GM23338 (cell line): ENCODE results near the gene FNIP2. TPM values are rescaled to one million over a fixed set of nuclear protein-coding genes. Genes with fewer than 3 reads are reported as not detected.

Experiments
- ATAC-seq: fragments of 200-7000 bp; cut with Tn5 transposase; 3 replicates; pipeline ENCODE4 v1.9.1; 2020
- DNase-seq: peaks from one replicate; pipeline ENCODE4 v3.0.0-alpha.2; 2015; ENCODE audit warnings: low spot score
- H2AFZ ChIP-seq: fragments of 200-600 bp; sonication (generic); 2 replicates; pipeline ENCODE4 v1.8.0; 2016; ENCODE audit warnings: antibody characterized with exemption, mild to moderate bottlenecking, moderate library complexity
- H3F3A ChIP-seq: fragments of 200-600 bp; sonication (generic); replicated peaks from 2 replicates; pipeline ENCODE4 v1.8.0; 2017; ENCODE audit warnings: antibody characterized with exemption, mixed run types, low read depth
- H3K27ac ChIP-seq: fragments of 200-600 bp; sonication (generic); 2 replicates; pipeline ENCODE4 v1.6.1; 2016; ENCODE audit warnings: low read depth
- H3K27me3 ChIP-seq: fragments of 200-600 bp; sonication (generic); 2 replicates; pipeline ENCODE4 v1.8.0; 2016; ENCODE audit warnings: mild to moderate bottlenecking, mixed run types, moderate library complexity; ENCODE audit not compliant: insufficient read depth
- H3K36me3 ChIP-seq: fragments of 200-600 bp; sonication (generic); 2 replicates; pipeline ENCODE4 v1.8.0; 2016; ENCODE audit warnings: mild to moderate bottlenecking; ENCODE audit not compliant: insufficient read depth
- H3K4me1 ChIP-seq: fragments of 200-600 bp; sonication (generic); 2 replicates; pipeline ENCODE4 v1.8.0; 2016; ENCODE audit warnings: mild to moderate bottlenecking, moderate library complexity; ENCODE audit not compliant: insufficient read depth
- H3K4me2 ChIP-seq: fragments of 200-600 bp; sonication (generic); 2 replicates; pipeline ENCODE4 v1.7.1; 2017; ENCODE audit warnings: mixed run types
- H3K4me3 ChIP-seq: fragments of 200-600 bp; sonication (generic); 2 replicates; pipeline ENCODE4 v1.6.1; 2016; ENCODE audit warnings: mixed run types
- H3K79me2 ChIP-seq: fragments of 200-600 bp; sonication (generic); replicated peaks from 2 replicates; pipeline ENCODE4 v1.8.0; 2017; ENCODE audit warnings: mild to moderate bottlenecking; ENCODE audit not compliant: insufficient read depth
- H3K9me2 ChIP-seq: fragments of 200-600 bp; sonication (generic); 2 replicates; pipeline ENCODE4 v1.8.0; 2017; ENCODE audit not compliant: insufficient read depth
- H4K20me1 ChIP-seq: fragments of 200-600 bp; sonication (generic); replicated peaks from 2 replicates; pipeline ENCODE4 v1.8.0; 2017; ENCODE audit warnings: mild to moderate bottlenecking; ENCODE audit not compliant: insufficient read depth
- H3K27ac Mint-ChIP-seq: 2 replicates; pipeline ENCODE4 v1.8.0; 2020; ENCODE audit warnings: inconsistent platforms, mild to moderate bottlenecking, moderate library complexity, mixed read lengths
- H3K27me3 Mint-ChIP-seq: 3 replicates; pipeline ENCODE4 v1.8.0; 2022; ENCODE audit warnings: low read depth, mild to moderate bottlenecking, moderate library complexity, mixed read lengths, inconsistent platforms; ENCODE audit not compliant: insufficient read depth, poor library complexity
- H3K36me3 Mint-ChIP-seq: 3 replicates; pipeline ENCODE4 v1.8.0; 2021; ENCODE audit warnings: low read depth, mild to moderate bottlenecking, inconsistent platforms, moderate library complexity, mixed read lengths
- H3K4me1 Mint-ChIP-seq: 3 replicates; pipeline ENCODE4 v1.8.0; 2020; ENCODE audit warnings: mild to moderate bottlenecking, inconsistent platforms, mixed read lengths
- H3K4me3 Mint-ChIP-seq: 3 replicates; pipeline ENCODE4 v1.8.0; 2021; ENCODE audit warnings: moderate library complexity, mild to moderate bottlenecking, inconsistent platforms, mixed read lengths
- H3K9me3 Mint-ChIP-seq: 3 replicates; pipeline ENCODE4 v1.8.0; 2020; ENCODE audit warnings: moderate library complexity, mild to moderate bottlenecking, inconsistent platforms, mixed read lengths
- CREB1 ChIP-seq: fragments of 250-450 bp; sonication (Bioruptor Pico); IDR thresholded peaks from 2 replicates; pipeline ENCODE4 v1.5.0; 2020; ENCODE audit warnings: low read depth, mild to moderate bottlenecking, moderate library complexity
- CTCF ChIP-seq, 2 experiments: fragments of 200-600 bp in 1 of 2; sonication (generic) in 1 of 2; conservative IDR thresholded peaks; 2 replicates each; pipeline versions ENCODE4 v1.5.1 to v1.6.1; 2016 to 2017; ENCODE audit warnings: antibody characterized with exemption in 2 of 2, low read depth in 2 of 2, mild to moderate bottlenecking in 2 of 2, moderate library complexity in 1 of 2
- ETS1 ChIP-seq: IDR thresholded peaks from 2 replicates; pipeline ENCODE4 v1.6.1; 2016; ENCODE audit warnings: antibody characterized with exemption
- EZH2 ChIP-seq: fragments of 200-600 bp; sonication (generic); IDR thresholded peaks from one replicate; pipeline ENCODE4 v1.8.0; 2017; ENCODE audit warnings: antibody characterized with exemption, mild to moderate bottlenecking, low read depth; ENCODE audit not compliant: unreplicated experiment
- EZH2phosphoT487 ChIP-seq: fragments of 200-600 bp; sonication (generic); IDR thresholded peaks from one replicate; pipeline ENCODE4 v1.8.1; 2018; ENCODE audit warnings: antibody characterized with exemption; ENCODE audit not compliant: unreplicated experiment
- JUNB ChIP-seq: IDR thresholded peaks from one replicate; pipeline ENCODE4 v1.6.1; 2016; ENCODE audit warnings: antibody characterized with exemption; ENCODE audit not compliant: unreplicated experiment
- NANOG ChIP-seq: IDR thresholded peaks from 2 replicates; pipeline ENCODE4 v1.6.1; 2016; ENCODE audit warnings: antibody characterized with exemption, borderline replicate concordance
- POLR2AphosphoS5 ChIP-seq: IDR thresholded peaks from 2 replicates; pipeline ENCODE4 v1.6.1; 2016; ENCODE audit warnings: antibody characterized with exemption, low read depth
- STAT1 ChIP-seq: IDR thresholded peaks from one replicate; pipeline ENCODE4 v1.6.1; 2016; ENCODE audit warnings: antibody characterized with exemption; ENCODE audit not compliant: unreplicated experiment
- ZNF114 ChIP-seq: fragments of 250-450 bp; sonication (Bioruptor Pico); IDR thresholded peaks from 2 replicates; pipeline ENCODE4 v1.5.0; 2020; ENCODE audit warnings: mild to moderate bottlenecking, moderate library complexity
- ZNF331 ChIP-seq: fragments of 250-450 bp; sonication (Bioruptor Pico); IDR thresholded peaks from 2 replicates; pipeline ENCODE4 v1.5.0; 2020; ENCODE audit warnings: low read depth, mild to moderate bottlenecking, moderate library complexity
- ZNF462 ChIP-seq: fragments of 250-450 bp; sonication (Bioruptor Pico); IDR thresholded peaks from 2 replicates; pipeline ENCODE4 v1.5.0; 2020; ENCODE audit warnings: mild to moderate bottlenecking, moderate library complexity
- polyA plus RNA-seq: library from polyadenylated mRNA; unstranded; fragments of >200 nt; fragmentation: Nextera tagmentation; extraction: Ambion mirVana; gene quantifications from 2 replicates; pipeline ENCODE4 v1.2.1, GENCODE V29; 2016
- total RNA-seq: library from RNA; depleted of rRNA; stranded (reverse); fragments of >200 nt; shearing (Covaris generic); gene quantifications from 2 replicates; pipeline ENCODE4 v1.2.3, GENCODE V29; 2014

The FNIP2 gene
- total and polyA plus RNA-seq, 2 experiments from 2014 or later: 2.7 to 17.2 TPM

GRCh38 chr4:158812543-158812942, 43.7 kb downstream of the FNIP2 start (continued):
- TF ChIP-seq CTCF (conservative IDR thresholded peaks at IDR 0.05; ENCODE audit: low read depth in 2 of 2) (no peak), ETS1 (no peak), ZNF114 (no peak), NANOG (no peak), POLR2AphosphoS5 (no peak), EZH2 (no peak), EZH2phosphoT487 (no peak), JUNB (no peak)

DNA sequence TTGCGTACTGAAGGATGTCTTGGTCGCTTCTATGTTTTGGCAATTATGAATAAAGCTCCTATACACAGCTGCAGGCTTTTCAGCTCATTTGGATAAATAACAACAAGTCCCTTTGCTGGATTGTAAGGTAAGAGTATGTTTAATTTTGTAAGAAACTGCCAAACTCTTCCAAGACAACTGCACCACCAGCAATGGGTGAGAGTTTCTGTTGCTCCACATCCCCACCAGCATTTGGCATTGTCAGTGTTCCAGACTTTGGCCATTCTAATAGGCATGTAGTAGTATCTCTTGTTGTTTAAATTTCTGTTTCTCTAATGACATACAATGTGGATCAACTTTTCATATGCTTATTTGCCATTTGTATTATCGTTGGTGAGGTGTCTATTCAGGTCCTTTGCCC, 44.3 kb downstream of the FNIP2 start:
- Histone ChIP-seq H3K4me2 (no peak overlapping the region), H4K20me1 (no peaks in the 10 kb centered on the region), H3K27me3 (no peaks in the 10 kb centered on the region), H3K9me2 (no peaks in the 10 kb centered on the region), H3F3A (no peaks in the 10 kb centered on the region), H3K79me2 (peaks cover 11% of the 10 kb centered on the region), H3K27ac (no peak overlapping the region), H2AFZ (no peak overlapping the region), H3K4me1 (peaks cover 14% of the 10 kb centered on the region), H3K36me3 (no peaks in the 10 kb centered on the region), H3K4me3 (no peak overlapping the region)
- DNase-seq: no peak
- Mint-ChIP-seq H3K4me3 (no peak overlapping the region), H3K4me1 (peaks cover 15% of the 10 kb centered on the region), H3K9me3 (no peaks in the 10 kb centered on the region), H3K36me3 (no peaks in the 10 kb centered on the region), H3K27me3 (peaks cover 1% of the 10 kb centered on the region), H3K27ac (no peak overlapping the region)
- ATAC-seq: no peak
- no peak for TF ChIP-seq CREB1 (CRISPR knock-in tag)
- TF ChIP-seq EZH2phosphoT487: no peak
- TF ChIP-seq CTCF (conservative IDR thresholded peaks at IDR 0.05; ENCODE audit: low read depth in 2 of 2): no peak
- TF ChIP-seq JUNB: no peak
- no peak for TF ChIP-seq STAT1
- TF ChIP-seq NANOG: no peak
- no peak for TF ChIP-seq ZNF462 (CRISPR knock-in tag)
- TF ChIP-seq ZNF114: no peak
- no peak for TF ChIP-seq ZNF331 (CRISPR knock-in tag)
- no peak for TF ChIP-seq EZH2
